Panc1 (cell line): Measurements from ENCODE around the gene DNER. TPM values are rescaled to one million over a fixed set of nuclear protein-coding genes. Genes with fewer than 3 reads are reported as not detected.

Experiments
- ATAC-seq: fragments of 200-7000 bp; cut with Tn5 transposase; 2 replicates; pipeline ENCODE4 v1.9.1; 2020; ENCODE audit warnings: mild to moderate bottlenecking, moderate library complexity
- BruUV-seq: library from RNA; stranded (reverse); fragments of 400-500 nt; replicated peaks from 2 replicates; lab custom pipeline; 2021; lab: Mats Ljungman, UMichigan
- CTCF ChIA-PET: fragments of 300-600 bp; sonication (Branson Sonifier 250); formaldehyde crosslinking; loops from one replicate; lab custom pipeline; 2022; ENCODE audit warnings: antibody characterized with exemption; lab: Charles Lee
- POLR2A ChIA-PET: fragments of 300-600 bp; sonication (Branson Sonifier 250); formaldehyde crosslinking; loops from one replicate; lab custom pipeline; 2022; ENCODE audit warnings: antibody characterized with exemption; lab: Charles Lee
- DNase-seq: peaks from one replicate; pipeline ENCODE4 v3.0.0-alpha.2; 2010; ENCODE audit warnings: low read depth, low spot score
- H3K27ac ChIP-seq: 2 replicates; pipeline ENCODE4 v1.5.1; 2011; ENCODE audit warnings: mild to moderate bottlenecking, low read length, inconsistent platforms
- H3K27me3 ChIP-seq: fragments of 200-500 bp; sonication (Bioruptor generic); 2 replicates; pipeline ENCODE4 v1.6.0; 2014; ENCODE audit warnings: low read length, inconsistent platforms; ENCODE audit not compliant: control insufficient read depth, insufficient read depth
- H3K36me3 ChIP-seq: fragments of 200-500 bp; sonication (Bioruptor generic); 2 replicates; pipeline ENCODE4 v1.5.1; 2014; ENCODE audit warnings: inconsistent platforms, mild to moderate bottlenecking, low read length, moderate library complexity; ENCODE audit not compliant: control insufficient read depth, insufficient read depth
- H3K4me1 ChIP-seq: 2 replicates; pipeline ENCODE4 v1.5.1; 2011; ENCODE audit warnings: inconsistent platforms, mild to moderate bottlenecking, low read length, moderate library complexity; ENCODE audit not compliant: control insufficient read depth, insufficient read depth
- H3K4me3 ChIP-seq, 2 experiments: 2 replicates each; pipeline ENCODE4 v1.5.1; 2011 to 2012; ENCODE audit warnings: low read depth in 2 of 2, low read length in 2 of 2, mild to moderate bottlenecking in 2 of 2, inconsistent platforms in 1 of 2, moderate library complexity in 1 of 2
- H3K9me3 ChIP-seq: fragments of 200-500 bp; sonication (Bioruptor generic); 2 replicates; pipeline ENCODE4 v1.5.1; 2014; ENCODE audit warnings: low read depth, mild to moderate bottlenecking, inconsistent platforms, low read length, moderate library complexity; ENCODE audit not compliant: control insufficient read depth, insufficient read depth
- POLR2AphosphoS5 ChIP-seq: IDR thresholded peaks from 2 replicates; pipeline ENCODE4 v1.6.1; 2012; ENCODE audit warnings: mild to moderate bottlenecking, low read depth, low read length, moderate library complexity
- REST ChIP-seq, 2 experiments: IDR thresholded peaks; 2 replicates each; pipeline ENCODE4 v1.6.1; 2011 to 2012; ENCODE audit warnings: low read depth in 2 of 2, control low read depth in 1 of 2, low read length in 1 of 2, mild to moderate bottlenecking in 1 of 2, moderate library complexity in 1 of 2; ENCODE audit not compliant: insufficient read depth in 1 of 2
- SIN3A ChIP-seq: IDR thresholded peaks from 2 replicates; pipeline ENCODE4 v1.6.1; 2012; ENCODE audit warnings: low read depth, mild to moderate bottlenecking, low read length, moderate library complexity, borderline replicate concordance; ENCODE audit not compliant: insufficient read depth
- TCF7L2 ChIP-seq: IDR thresholded peaks from 2 replicates; pipeline ENCODE4 v1.6.1; 2011; ENCODE audit warnings: mild to moderate bottlenecking, low read depth, low read length, inconsistent platforms
- in situ Hi-C: cut with HindIII; loops from 2 replicates; pipeline ENCODE4 v1.10.0; 2016; ENCODE audit warnings: low sequenced_read_pairs, low pct_unique_long_range_greater_than_20kb
- intact Hi-C: fragments of 100-400 bp; cut with micrococcal nuclease; formaldehyde crosslinking; loops from one replicate; pipeline ENCODE4 v1.10.0; 2022; ENCODE audit not compliant: unreplicated experiment
- total RNA-seq: library from RNA; stranded (reverse); gene quantifications from one replicate; pipeline ENCODE4 v1.2.1, GENCODE V29; 2021; ENCODE audit not compliant: unreplicated experiment
- TF ChIP-seq, protein P1 (sequence below): fragments of 450-650 bp; IDR thresholded peaks from 2 replicates; pipeline ENCODE4 v1.5.1; 2017; ENCODE audit warnings: mild to moderate bottlenecking

The DNER gene
- total RNA-seq, 1 experiment from 2014 or later = 0.31 TPM

GRCh38 chr2:229344151-229344551 lies 370.2 kb downstream of the DNER start:
- ATAC-seq = no peak

GRCh38 chr2:229343661-229344060 lies 370.7 kb downstream of the DNER start:
- Histone ChIP-seq H3K4me1 (no peaks in the 10 kb centered on the region), H3K36me3 (no peaks in the 10 kb centered on the region), H3K27me3 (no peaks in the 10 kb centered on the region), H3K9me3 (no peaks in the 10 kb centered on the region), H3K4me3 (no peak overlapping the region), H3K27ac (no peak overlapping the region)
- ATAC-seq (no peak), DNase-seq (no peak)
- in situ Hi-C loops = no loop called here
- ChIA-PET POLR2A (no interaction called here), CTCF (no interaction called here)
- BruUV-seq = no TSS peak
- TF ChIP-seq, protein P1, sequence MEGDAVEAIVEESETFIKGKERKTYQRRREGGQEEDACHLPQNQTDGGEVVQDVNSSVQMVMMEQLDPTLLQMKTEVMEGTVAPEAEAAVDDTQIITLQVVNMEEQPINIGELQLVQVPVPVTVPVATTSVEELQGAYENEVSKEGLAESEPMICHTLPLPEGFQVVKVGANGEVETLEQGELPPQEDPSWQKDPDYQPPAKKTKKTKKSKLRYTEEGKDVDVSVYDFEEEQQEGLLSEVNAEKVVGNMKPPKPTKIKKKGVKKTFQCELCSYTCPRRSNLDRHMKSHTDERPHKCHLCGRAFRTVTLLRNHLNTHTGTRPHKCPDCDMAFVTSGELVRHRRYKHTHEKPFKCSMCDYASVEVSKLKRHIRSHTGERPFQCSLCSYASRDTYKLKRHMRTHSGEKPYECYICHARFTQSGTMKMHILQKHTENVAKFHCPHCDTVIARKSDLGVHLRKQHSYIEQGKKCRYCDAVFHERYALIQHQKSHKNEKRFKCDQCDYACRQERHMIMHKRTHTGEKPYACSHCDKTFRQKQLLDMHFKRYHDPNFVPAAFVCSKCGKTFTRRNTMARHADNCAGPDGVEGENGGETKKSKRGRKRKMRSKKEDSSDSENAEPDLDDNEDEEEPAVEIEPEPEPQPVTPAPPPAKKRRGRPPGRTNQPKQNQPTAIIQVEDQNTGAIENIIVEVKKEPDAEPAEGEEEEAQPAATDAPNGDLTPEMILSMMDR = no peak
- TF ChIP-seq SIN3A = no peak
- TF ChIP-seq POLR2AphosphoS5 = no peak
- TF ChIP-seq TCF7L2 = no peak
- no peak for TF ChIP-seq REST (IDR thresholded peaks at IDR 0.05; ENCODE audit: insufficient read depth in 1 of 2, low read depth in 2 of 2, low read length in 1 of 2)
- intact Hi-C loops = no loop called here

More at GRCh38 chr2:229344151-229344551, 370.2 kb downstream of the DNER start:
- Histone ChIP-seq H3K9me3 (no peaks in the 10 kb centered on the region), H3K36me3 (no peaks in the 10 kb centered on the region), H3K4me3 (no peak overlapping the region), H3K4me1 (no peaks in the 10 kb centered on the region), H3K27me3 (no peaks in the 10 kb centered on the region), H3K27ac (no peak overlapping the region)
- in situ Hi-C loops (no loop called here), intact Hi-C loops (no loop called here)
- CTCF ChIA-PET = no interaction called here
- no peak for DNase-seq
- BruUV-seq = no TSS peak
- POLR2A ChIA-PET = no interaction called here
- TF ChIP-seq REST (IDR thresholded peaks at IDR 0.05; ENCODE audit: insufficient read depth in 1 of 2, low read depth in 2 of 2, low read length in 1 of 2) (no peak), TCF7L2 (no peak), SIN3A (no peak), POLR2AphosphoS5 (no peak)
- TF ChIP-seq, protein P1 = no peak
